T-helper 1 cell treated with Interleukin-12 subunit alpha and Interleukin-12 subunit beta and Interleukin-4 antibody, amounts not matched to agents 30 μg/mL and 1 μg/mL, for 36 hours (primary cell): ENCODE measurements around the gene STRA6.

Experiments
- H3K27ac Mint-ChIP-seq: one replicate; pipeline ENCODE4 v1.8.0; 2021; ENCODE audit warnings: mild to moderate bottlenecking, mixed read lengths
- H3K27me3 Mint-ChIP-seq: one replicate; pipeline ENCODE4 v1.8.0; 2021; ENCODE audit warnings: low read depth, mixed read lengths
- H3K36me3 Mint-ChIP-seq: one replicate; pipeline ENCODE4 v1.8.0; 2021; ENCODE audit warnings: low read depth, mixed read lengths
- H3K4me1 Mint-ChIP-seq: one replicate; pipeline ENCODE4 v1.8.0; 2021; ENCODE audit warnings: low read depth, mixed read lengths
- H3K4me3 Mint-ChIP-seq: one replicate; pipeline ENCODE4 v1.8.0; 2021; ENCODE audit warnings: mild to moderate bottlenecking, moderate library complexity, mixed read lengths
- H3K9me3 Mint-ChIP-seq: one replicate; pipeline ENCODE4 v1.8.0; 2021; ENCODE audit warnings: mixed read lengths

STRA6 gene

DNA sequence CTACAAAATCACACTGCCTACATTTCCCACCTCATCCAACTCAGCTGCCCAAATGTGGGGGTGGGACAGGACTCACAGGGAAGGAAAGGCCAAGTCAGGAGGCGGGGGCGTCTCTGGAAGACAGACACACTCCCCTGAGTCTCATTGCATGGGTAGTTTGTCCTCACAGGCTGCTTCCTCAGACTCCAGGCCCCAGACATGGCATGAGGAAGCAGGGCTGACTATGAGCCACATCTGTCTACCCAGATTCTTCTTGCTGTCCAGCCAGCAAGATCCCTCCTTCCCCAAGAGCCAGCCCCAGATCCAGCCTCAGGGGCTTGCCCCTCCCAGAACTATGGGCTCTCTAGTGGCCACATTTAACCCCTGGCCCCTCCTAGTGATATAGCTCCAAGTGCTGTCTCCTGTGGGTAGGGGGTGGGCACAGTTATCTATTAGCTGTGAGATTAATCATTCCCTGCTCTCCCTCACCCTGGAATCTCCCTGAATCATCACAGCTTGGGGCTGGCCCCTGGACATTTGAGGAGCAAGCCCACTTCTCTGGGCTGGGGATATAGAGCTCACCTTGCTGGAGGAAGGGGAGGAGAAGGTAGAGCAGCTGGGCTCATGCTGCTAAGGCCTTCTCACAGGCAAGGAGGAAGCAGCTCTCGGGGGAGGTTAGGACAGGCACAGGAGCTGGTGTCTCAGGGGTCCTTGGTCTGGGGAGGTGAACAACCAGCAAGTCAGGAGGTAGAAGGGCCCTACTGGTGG is 31.4 kb upstream of the STRA6 start:
- Mint-ChIP-seq H3K4me3 (no peak overlapping the region), H3K4me1 (no peaks in the 10 kb centered on the region), H3K27ac (no peak overlapping the region), H3K27me3 (no peaks in the 10 kb centered on the region), H3K9me3 (no peaks in the 10 kb centered on the region), H3K36me3 (no peaks in the 10 kb centered on the region)

- Mint-ChIP-seq H3K36me3 (no peaks in the 10 kb centered on the region), H3K27ac (no peak overlapping the region), H3K4me3 (no peak overlapping the region), H3K9me3 (no peaks in the 10 kb centered on the region), H3K27me3 (no peaks in the 10 kb centered on the region), H3K4me1 (no peaks in the 10 kb centered on the region)
Measured at GRCh38 chr15:74233373-74233772, 30.8 kb upstream of the STRA6 start.

GRCh38 chr15:74231475-74231874 is 28.9 kb upstream of the STRA6 start:
- H3K9me3 Mint-ChIP-seq: no peaks in the 10 kb centered on the region
- no peaks in the 10 kb centered on the region for H3K4me1 Mint-ChIP-seq
- H3K4me3 Mint-ChIP-seq: no peak overlapping the region
- no peaks in the 10 kb centered on the region for H3K27me3 Mint-ChIP-seq
- H3K36me3 Mint-ChIP-seq: no peaks in the 10 kb centered on the region
- H3K27ac Mint-ChIP-seq: no peak overlapping the region

GRCh38 chr15:74229686-74230085 is 27.1 kb upstream of the STRA6 start:
- Mint-ChIP-seq H3K4me3 (no peak overlapping the region), H3K27ac (no peak overlapping the region), H3K9me3 (no peaks in the 10 kb centered on the region), H3K4me1 (no peaks in the 10 kb centered on the region), H3K36me3 (no peaks in the 10 kb centered on the region), H3K27me3 (peaks cover 1% of the 10 kb centered on the region)

- no peak overlapping the region for H3K4me3 Mint-ChIP-seq
- peaks cover 9% of the 10 kb centered on the region for H3K27me3 Mint-ChIP-seq
- H3K4me1 Mint-ChIP-seq: no peaks in the 10 kb centered on the region
- H3K27ac Mint-ChIP-seq: no peak overlapping the region
- H3K36me3 Mint-ChIP-seq: no peaks in the 10 kb centered on the region
- H3K9me3 Mint-ChIP-seq: no peaks in the 10 kb centered on the region
Measured at GRCh38 chr15:74228723-74229081, 26.1 kb upstream of the STRA6 start.

DNA sequence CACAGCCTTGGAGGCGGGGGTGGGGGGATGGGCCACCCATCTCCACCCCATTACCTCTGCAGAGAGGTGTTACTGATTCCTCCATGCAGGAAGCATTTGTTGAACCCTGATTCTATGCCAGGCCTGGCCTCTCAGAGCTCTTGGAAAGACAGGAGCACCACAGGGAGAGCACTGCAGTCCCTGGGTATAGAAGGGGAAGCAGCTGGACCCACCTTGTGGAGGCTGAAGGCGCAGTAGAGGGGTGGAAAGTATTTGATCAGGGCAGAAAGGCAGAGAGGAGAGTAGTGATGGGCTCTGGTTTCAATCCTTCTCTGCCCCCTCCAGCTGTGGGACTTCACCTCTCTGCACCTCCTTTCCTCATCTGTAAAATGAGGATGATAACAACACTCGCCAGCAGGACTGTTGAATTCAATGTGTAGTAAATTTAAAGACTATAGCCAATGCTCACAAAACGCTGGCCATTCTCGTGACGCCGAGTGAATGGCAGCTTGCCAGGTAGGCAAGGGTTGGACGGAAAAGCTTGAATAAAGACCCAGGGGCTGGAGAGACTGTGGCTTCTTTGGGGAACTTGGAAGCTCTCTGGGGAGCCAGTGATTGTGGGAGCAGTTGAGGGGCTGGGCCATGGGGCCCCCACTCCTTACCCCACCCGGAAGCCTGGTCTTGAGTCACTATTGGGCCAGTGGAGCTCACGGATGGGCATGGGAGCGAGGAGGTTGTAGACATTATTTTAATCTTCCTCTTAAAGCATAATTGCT is 25.6 kb upstream of the STRA6 start:
- peaks cover 14% of the 10 kb centered on the region for H3K27me3 Mint-ChIP-seq
- H3K9me3 Mint-ChIP-seq: no peaks in the 10 kb centered on the region
- H3K27ac Mint-ChIP-seq: no peak overlapping the region
- no peaks in the 10 kb centered on the region for H3K36me3 Mint-ChIP-seq
- H3K4me3 Mint-ChIP-seq: no peak overlapping the region
- H3K4me1 Mint-ChIP-seq: no peaks in the 10 kb centered on the region

GRCh38 chr15:74226761-74227540 is 24.4 kb upstream of the STRA6 start:
- no peak overlapping the region for H3K27ac Mint-ChIP-seq

DNA sequence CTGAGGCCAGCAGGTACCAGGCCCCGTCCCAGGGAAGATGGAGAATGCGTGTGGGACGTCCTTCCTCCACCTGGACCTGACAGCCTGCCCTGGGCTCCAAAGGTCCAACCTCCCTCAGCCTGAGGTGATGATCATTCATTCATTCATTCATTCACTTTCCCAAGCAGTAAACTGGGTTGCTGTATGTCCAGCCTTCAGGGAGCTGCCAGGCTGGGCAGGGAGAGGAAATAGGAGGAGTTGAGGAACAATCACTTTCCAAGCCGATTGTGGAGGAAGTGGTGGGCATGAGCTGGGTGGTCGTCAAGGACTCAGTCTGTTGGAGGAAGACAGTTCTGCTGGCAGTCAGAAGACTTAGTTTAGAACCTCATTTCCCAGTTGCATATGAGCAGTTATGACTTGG is 23.3 kb upstream of the STRA6 start:
- peaks cover 23% of the 10 kb centered on the region for H3K27me3 Mint-ChIP-seq
- H3K4me1 Mint-ChIP-seq: no peaks in the 10 kb centered on the region
- H3K27ac Mint-ChIP-seq: no peak overlapping the region
- H3K36me3 Mint-ChIP-seq: no peaks in the 10 kb centered on the region
- H3K4me3 Mint-ChIP-seq: no peak overlapping the region
- H3K9me3 Mint-ChIP-seq: no peaks in the 10 kb centered on the region

More at GRCh38 chr15:74226761-74227540, 24.4 kb upstream of the STRA6 start:
- Mint-ChIP-seq H3K9me3 (no peaks in the 10 kb centered on the region), H3K4me1 (no peaks in the 10 kb centered on the region), H3K36me3 (no peaks in the 10 kb centered on the region), H3K27me3 (peaks cover 20% of the 10 kb centered on the region), H3K4me3 (no peak overlapping the region)

- H3K36me3 Mint-ChIP-seq: no peaks in the 10 kb centered on the region
- no peak overlapping the region for H3K4me3 Mint-ChIP-seq
- no peak overlapping the region for H3K27ac Mint-ChIP-seq
- peaks cover 35% of the 10 kb centered on the region for H3K27me3 Mint-ChIP-seq
- H3K4me1 Mint-ChIP-seq: no peaks in the 10 kb centered on the region
- no peaks in the 10 kb centered on the region for H3K9me3 Mint-ChIP-seq
Measured at GRCh38 chr15:74222240-74223119, 19.9 kb upstream of the STRA6 start.

DNA sequence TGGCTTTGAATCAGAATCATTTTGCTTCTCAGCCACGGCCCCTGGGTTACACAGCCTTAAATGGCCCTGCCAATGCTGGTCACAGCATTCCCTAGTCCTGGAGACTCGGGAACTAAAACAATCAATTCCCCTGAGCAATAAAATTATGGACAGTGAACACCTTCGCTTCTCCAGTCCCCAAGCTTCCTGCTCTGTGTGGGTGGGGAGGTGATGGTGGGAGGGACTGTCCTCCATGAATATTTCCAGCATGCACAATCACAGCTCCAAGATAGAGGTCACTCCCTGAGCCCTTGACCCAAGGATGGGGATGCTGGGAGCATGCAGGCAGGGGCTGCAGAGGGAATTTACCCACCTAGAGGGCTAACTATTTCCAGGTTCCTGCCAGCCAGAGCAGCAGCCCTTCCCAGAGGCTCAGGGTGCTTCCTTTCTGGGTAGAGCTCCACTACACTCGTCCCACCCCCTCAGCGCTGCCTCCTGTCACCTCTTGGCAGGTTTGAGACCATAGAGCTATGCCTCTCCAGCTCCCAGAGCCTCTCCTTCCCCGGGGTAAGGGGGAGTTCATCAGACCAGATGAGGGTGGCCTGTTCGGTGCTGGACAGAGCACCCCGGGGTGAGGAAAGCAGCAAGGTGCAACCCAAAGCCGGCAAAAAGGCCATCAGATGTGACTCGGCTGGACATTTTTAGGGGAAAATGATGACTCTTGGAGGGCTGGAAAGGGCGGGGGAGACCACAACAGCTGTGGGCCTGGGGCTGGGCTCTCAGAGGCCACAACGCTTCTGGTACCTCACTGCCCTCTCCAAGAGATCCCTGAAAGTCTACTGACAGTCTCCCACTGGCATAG is 19.0 kb upstream of the STRA6 start:
- Mint-ChIP-seq H3K36me3 (no peaks in the 10 kb centered on the region), H3K4me1 (no peaks in the 10 kb centered on the region), H3K4me3 (no peak overlapping the region), H3K27me3 (peaks cover 35% of the 10 kb centered on the region), H3K27ac (no peak overlapping the region), H3K9me3 (no peaks in the 10 kb centered on the region)

DNA sequence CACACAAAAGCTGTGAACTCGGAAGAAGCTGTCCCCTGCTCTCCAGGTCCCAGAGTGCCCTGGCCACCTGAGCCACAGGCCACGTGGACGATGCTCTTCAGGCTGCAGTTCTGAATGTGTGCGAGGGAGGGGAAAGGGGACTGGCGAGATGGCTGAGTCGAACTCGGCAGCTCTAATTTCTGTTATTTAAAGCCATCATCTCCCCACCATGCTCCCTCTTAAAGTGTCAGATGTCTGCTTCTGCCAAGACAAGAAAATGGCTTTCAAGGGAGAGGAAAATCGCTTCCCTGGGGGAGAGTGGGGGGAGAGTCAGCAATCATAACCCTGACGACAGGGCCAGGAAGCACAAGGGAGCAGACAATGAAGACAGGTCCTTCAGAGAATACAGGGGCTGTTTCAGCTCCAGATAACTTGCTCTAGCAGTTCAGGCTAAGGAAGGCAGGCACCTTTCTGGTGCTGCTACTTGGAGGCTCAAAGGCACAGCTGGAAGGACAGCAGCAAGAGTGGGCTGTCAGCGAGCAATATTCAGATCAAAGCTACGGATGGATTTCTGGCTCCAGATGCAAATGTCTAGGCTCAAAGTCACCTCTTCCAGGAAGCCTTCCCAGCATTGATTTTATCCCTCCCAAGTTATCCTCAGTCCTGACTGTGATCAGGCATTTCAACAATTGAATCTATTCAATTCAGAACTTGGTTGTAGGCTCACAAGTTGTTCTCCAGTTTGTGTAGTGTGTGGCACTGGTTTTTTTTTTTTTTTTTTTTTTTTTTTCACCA is 18.1 kb upstream of the STRA6 start:
- Mint-ChIP-seq H3K9me3 (no peaks in the 10 kb centered on the region), H3K27ac (no peak overlapping the region), H3K4me1 (no peaks in the 10 kb centered on the region), H3K4me3 (no peak overlapping the region), H3K27me3 (peaks cover 35% of the 10 kb centered on the region), H3K36me3 (no peaks in the 10 kb centered on the region)

- Mint-ChIP-seq H3K36me3 (no peaks in the 10 kb centered on the region), H3K27ac (no peak overlapping the region), H3K4me3 (no peak overlapping the region), H3K9me3 (no peaks in the 10 kb centered on the region), H3K4me1 (peaks cover 2% of the 10 kb centered on the region), H3K27me3 (peaks cover 21% of the 10 kb centered on the region)
Measured at GRCh38 chr15:74217907-74218885, 15.6 kb upstream of the STRA6 start.
